Breast epithelium (tissue), 3 donors: ENCODE data around the gene RPL37.

ENCODE experiments used
- CTCF ChIP-seq, 3 donors: fragments of 450-650 bp; IDR thresholded peaks; one replicate each; pipeline ENCODE4 v1.5.1; 2016 to 2017; ENCODE audit warnings: antibody characterized with exemption in 3 of 3, mild to moderate bottlenecking in 3 of 3, moderate library complexity in 3 of 3
- POLR2A ChIP-seq: fragments of 450-650 bp; IDR thresholded peaks from one replicate; pipeline ENCODE4 v1.6.1; 2016; ENCODE audit warnings: antibody characterized with exemption, mild to moderate bottlenecking, moderate library complexity
- POLR2AphosphoS5 ChIP-seq, 3 donors: sonication (generic); formaldehyde crosslinking; IDR thresholded peaks; one replicate each; pipeline ENCODE4 v1.6.1; 2017; ENCODE audit warnings: antibody characterized with exemption in 3 of 3

GRCh38 chr5:40813698-40814281, 21.2 kb downstream of the RPL37 start:
- TF ChIP-seq CTCF (IDR thresholded peaks at IDR 0.05) (no peak), POLR2A (no peak), POLR2AphosphoS5 (IDR thresholded peaks at IDR 0.05) (no peak)
